ENCODE data around the gene EPB41L2.
"Not testable (repeated sequence)": the region's sequence is repeated elsewhere in the genome, so short reads cannot be mapped to it uniquely, and the experiment has no call there.

Gene EPB41L2

DNA sequence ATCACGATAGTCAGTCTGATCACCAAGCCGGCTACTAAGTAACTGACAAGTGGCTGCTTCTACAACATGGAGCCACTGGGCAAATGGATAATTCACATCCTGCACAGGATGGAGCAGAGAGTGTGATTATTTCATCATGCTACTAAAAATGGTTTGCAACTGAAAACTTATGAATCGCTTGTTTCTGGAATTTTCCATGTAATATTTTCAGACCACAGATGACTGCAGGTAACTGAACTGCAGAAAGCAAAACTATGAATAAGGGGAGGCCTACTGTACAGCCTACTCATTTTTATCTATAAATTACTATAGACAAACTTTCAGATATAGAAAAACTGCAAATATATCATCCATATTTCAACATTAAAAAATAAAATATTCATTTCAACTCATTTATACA is 91.5 kb downstream of the EPB41L2 start:
- DNase-seq: no peak

DNA sequence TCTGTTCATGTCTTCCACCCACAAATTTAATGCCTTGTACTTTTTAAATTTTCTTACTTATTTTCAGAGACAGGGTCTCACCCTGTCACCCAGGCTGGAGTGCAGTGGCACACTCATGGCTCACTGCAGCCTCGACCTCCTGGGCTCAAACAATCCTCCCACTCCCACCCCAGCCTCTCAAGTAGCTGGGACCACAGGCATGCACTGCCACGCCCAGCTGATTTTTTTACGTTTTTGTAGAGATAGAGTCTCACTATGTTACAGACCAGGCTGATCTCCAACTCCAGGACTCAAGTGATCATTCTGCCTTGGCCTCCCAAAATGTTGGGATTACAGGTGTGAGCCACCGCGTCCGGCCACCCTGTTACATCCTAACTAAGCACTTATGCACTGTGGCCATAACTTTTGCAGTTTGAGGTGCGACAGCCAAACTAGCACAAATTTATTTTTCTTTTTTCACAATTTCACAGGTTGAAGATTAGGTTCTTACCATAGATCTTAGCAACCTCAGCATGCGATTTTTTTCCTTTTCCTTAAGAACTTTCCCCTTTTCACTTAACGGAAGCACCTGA is 92.1 kb downstream of the EPB41L2 start:
- no peak for DNase-seq

DNA sequence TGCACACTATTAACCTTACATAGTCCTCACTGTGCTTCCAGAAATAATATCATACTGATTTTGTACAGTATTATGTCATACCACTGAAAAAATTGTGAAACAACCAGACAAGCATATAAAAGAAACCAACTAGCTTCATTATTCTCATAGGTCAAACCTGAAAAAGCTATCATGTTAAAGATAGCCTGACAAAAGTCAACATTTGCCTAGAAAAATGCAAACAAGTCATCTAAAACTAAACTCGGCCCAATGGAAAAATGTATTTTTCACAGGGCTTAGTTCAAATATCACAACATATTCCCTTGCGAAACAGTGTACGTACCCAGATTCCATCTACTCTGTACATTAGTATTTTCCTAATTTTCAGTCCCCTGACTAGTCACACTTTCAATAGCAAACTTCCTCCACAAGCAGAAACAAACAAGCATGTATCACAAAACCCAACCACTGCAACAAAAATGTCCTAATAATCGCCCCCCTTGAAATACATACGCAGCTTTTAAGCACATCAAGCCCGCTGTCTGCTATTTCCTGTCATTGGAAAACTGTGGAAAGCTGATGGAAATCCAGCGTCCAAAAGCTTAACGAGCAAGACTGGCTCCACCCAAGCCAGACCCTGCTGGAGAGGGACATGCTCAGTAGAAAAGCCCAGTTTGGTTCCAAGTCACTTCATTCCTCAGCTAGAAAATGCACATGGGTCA is 93.1 kb downstream of the EPB41L2 start:
- no peak for DNase-seq

GRCh38 chr6:130969166-130969565 is 93.9 kb downstream of the EPB41L2 start:
- no peak for DNase-seq

- DNase-seq: no peak
These were observed 94.6 kb downstream of the EPB41L2 start for GRCh38 chr6:130968476-130968875.

- no peak for DNase-seq
These were observed 95.3 kb downstream of the EPB41L2 start for GRCh38 chr6:130967502-130968445.

- no peak for DNase-seq
These were observed 96.6 kb downstream of the EPB41L2 start for GRCh38 chr6:130966344-130966980.

DNA sequence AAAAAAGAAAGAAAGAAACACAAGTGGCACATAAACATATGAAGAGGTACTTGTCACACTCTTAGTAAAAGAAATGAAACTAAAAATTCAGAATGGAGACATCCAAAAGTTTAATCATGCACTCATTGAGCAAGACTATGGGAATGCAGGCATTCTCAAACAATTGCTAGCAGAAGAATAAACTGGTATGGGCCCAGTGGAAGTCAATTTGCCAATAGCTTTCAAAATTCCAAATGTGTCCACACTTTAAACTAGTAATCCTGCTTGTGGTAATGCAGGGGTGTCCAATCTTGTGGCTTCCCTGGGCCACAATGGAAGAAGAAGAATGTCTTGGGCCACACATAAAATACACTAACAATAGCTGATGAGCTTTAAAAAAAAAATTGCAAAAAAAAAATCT is 97.4 kb downstream of the EPB41L2 start:
- DNase-seq: no peak

DNA sequence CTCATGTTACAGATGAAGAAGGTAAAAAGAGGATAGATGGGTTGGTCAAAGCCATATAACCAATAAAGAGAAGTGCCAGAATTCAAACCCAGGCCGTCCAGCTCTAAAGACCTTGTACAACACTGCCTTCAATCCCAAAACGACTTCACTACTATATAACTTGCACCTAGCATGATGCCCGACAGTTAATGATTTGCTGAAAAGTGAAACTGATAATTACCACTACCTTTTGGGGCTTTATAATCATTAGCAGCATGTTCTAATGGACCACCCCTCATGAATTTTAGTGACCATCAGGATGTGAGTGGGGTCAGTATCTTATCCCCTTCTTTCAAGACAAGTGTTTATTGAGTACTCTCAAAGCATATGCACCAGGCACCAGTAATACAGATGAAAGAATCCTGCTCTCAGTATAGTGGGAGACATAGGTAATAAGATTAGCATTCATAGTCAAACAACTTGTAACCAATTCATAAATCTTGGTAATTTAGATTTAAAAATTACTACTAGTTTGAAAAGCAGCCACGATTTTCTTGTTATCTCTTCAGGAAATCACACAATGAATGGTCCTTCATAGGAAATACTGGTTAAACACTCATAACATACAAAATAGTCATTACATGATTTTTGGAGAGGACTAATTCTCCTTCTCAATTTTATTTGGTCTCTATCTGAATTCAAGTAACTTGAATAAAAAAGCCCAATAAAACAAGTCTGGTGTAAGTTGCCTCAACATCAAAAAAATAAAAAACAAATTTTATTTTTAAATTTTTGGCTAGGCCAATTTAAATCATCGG is 98.0 kb downstream of the EPB41L2 start:
- DNase-seq: no peak

- no peak for DNase-seq
These were observed 98.8 kb downstream of the EPB41L2 start for GRCh38 chr6:130964289-130964688.

GRCh38 chr6:130962966-130963365 is 100.1 kb downstream of the EPB41L2 start:
- DNase-seq: no peak

- DNase-seq: no peak
These were observed 101.9 kb downstream of the EPB41L2 start for GRCh38 chr6:130961148-130961547.

GRCh38 chr6:130959951-130960350 is 103.1 kb downstream of the EPB41L2 start:
- DNase-seq: no peak

GRCh38 chr6:130958468-130958867 is 104.6 kb downstream of the EPB41L2 start:
- DNase-seq: no peak

DNA sequence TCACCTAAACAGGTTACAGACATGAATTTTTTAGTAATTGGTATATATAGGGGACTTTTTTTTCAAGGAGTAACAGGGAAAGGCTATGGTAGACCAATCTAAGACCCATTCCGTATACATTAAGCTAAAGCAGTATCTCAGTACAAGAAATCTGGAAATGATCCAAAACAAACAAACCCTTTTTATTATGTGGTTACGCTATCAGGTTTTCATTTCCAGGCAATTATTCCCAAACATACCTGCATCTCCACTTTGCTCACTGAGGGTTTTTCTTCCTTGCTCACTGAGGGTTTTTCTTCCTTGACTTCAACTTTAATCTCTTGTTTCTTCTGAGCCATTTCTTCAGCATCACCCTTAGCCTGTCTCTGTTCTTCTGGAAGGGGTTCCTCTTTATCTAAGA is 107.3 kb downstream of the EPB41L2 start:
- no peak for DNase-seq

GRCh38 chr6:130949553-130949952 is 113.5 kb downstream of the EPB41L2 start:
- DNase-seq: no peak

- DNase-seq: no peak
These were observed 115.6 kb downstream of the EPB41L2 start for GRCh38 chr6:130947464-130947863.

GRCh38 chr6:130946076-130946475 is 117.0 kb downstream of the EPB41L2 start:
- DNase-seq: no peak

DNA sequence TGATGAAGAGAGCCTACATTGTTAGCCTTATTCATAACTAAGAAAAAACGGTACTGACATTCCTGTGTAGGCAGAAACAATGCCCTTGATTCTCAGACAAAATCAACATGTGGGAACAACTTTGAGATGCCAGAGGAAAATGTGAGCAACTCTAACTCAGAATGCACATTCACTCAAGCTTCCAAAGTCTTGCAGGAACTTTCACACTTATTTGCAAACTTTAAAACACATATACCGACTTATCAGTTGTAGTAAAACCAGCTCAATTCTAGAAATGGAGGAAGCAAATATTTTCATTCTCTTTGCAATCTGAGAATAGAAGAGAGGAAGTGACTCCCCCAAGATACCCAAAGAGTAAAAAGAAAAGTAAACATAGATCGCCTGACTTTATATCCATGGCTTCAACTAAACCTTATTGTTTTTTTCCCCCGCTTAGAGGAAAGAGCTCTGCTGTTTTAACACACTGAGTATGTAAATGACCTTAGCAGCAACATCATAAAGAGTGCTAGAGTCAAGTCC is 117.6 kb downstream of the EPB41L2 start:
- no peak for DNase-seq

DNA sequence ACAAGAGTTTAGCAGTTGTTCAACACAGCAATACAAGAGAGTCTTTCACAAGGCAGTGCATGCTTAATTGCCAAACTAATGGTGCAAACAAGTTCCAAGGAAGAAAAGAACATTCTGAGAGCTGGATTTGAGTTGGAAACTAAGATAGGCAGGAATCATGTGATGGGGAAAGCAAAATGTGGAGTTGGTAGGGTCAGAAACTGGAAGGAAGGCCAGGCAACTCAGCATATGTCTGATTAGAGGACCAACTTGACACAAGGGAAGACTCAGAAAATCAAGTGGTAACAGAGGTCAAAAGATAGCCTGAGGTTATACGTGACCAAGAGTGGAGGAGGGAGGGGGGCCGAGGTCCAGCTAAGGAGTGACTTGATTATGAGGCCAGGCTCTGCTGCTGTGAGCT is 118.6 kb downstream of the EPB41L2 start:
- DNase-seq: no peak

- no peak for DNase-seq
These were observed 119.3 kb downstream of the EPB41L2 start for GRCh38 chr6:130943738-130944137.

DNA sequence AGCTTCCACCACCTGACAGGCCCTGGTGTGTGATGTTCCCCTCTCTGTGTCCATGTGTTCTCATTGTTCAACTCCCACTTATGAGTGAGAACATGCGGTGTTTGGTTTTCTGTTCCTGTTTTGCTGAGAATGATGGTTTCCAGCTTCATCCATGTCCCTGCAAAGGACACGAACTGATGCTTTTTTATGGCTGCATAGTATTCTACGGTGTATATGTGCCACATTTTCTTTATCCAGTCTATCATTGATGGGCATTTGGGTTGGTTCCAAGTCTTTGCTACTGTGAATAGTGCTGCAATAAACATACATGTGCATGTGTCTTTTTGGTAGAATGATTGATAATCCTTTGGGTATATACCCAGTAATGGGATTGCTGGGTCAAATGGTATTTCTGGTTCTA is 120.3 kb downstream of the EPB41L2 start:
- not testable (repeated sequence) for DNase-seq

Measured in CD4-positive, alpha-beta T cell treated with Interleukin-17A for 1 hour (primary cell).